HG02642 (cell line): Measurements from ENCODE around the gene SCN5A.
"Not testable (repeated sequence)": the region's sequence is repeated elsewhere in the genome, so short reads cannot be mapped to it uniquely, and the experiment has no call there.

Source experiments
- ATAC-seq: cut with Tn5 transposase; IDR thresholded peaks from one replicate; pipeline ENCODE4 v1.9.1; 2021; ENCODE audit warnings: mild to moderate bottlenecking; ENCODE audit not compliant: unreplicated experiment, poor library complexity

SCN5A gene

DNA sequence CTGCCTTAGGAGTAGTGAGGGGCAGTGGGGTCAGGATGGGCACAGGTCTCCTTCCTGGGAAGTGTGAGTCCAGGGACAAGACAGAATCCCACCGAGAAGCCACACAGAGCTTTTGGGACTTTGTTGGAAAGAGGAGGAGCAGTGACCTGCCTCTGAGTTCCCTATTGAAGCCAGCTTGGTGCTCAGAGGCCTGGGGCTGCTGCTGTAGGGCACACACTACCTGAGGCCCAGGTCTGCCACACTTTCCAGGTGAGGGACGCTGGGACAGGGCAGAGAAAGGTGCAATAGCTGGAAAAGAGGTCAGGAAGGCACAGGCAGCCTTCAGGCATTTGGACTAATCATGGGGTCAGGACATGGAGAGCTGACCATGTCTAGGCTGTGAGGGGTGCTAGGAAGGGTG is 67.7 kb downstream of the SCN5A start:
- no peak for ATAC-seq

DNA sequence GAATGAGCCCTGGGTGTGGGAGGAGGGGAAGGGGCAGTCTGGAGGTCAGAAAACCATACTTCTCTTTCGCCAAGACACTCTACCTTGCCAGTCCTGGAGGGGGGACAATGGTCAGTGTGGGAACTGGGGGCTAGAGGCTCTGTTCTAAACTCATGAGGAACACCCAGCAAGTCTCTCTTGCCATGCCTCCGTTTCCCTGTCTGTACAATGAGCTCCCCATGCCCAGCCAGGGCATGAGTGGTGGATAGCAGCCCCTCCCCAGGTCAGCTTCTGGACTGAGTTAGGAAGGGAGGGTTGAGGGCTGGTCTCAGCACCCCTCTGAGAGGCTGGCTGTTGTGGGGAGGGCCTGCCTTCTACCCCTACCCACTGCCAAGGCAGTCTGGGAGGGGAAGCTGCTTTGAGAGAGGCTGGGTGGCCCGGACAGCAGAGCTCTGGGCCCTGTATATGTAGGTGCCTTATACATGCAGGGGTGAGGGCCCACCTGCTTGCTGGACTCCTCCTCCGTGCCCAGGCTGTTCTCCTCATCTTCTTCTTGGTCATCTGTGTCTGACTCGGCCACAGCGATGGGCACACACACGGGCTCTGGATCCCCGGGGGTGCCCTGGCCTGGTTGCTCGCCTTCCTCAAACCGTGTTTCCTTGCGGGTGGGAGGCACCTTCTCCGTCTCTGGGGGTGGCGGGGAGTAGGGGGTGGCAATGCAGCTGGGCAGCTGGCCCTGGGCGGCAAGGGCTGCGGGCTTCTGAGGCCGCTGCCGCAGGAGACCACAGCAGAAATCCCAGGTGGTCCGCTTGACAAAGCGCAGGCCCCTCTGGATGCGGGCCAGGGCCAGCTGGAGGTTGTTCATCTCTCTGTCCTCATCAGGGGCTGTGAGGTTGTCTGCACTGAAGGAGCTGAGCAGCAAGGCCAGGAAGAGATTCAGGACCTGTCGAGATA is 68.8 kb downstream of the SCN5A start:
- ATAC-seq = no peak

DNA sequence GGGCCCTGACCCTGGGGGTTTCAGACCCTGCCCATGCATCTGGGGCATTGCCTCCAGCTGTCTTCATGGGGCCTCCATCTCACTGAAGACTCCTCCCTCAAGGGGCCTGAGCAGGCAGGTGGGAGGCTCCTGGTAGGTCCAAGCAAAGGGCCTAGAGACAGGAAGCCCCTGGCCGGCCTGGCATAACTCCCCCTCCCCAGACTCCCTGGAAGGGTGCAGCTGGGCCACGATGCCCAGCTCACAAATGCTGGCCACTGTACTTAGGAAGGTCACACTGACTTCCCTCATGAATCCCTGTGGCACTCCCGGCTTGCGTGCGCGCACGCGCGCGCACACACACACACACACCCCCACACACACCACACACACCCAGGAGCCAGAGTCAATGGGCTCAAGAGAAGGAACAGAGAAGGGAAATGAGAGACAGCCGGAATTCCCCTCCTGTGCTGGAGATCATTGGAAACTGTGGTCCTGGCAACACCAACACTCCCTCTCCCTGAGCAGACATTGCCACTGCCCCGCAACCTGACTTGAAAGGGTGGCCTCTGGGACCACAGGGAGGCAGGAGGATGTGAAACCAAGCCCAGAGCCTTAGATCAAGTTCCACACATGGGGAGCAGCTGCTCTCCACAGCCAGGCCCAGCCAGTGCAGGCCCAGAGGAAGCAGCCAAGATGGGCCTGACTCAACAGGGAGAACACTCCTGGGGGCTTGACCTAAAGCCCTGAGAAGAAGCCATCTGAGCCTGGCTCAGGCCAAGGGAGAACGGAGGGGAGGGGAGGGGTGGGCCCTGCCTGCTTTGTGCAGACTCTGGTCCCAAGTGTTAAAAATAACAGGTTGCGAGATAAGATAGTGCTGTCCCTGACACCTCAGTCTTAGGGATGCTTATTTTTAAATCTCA is 69.7 kb downstream of the SCN5A start:
- no peak for ATAC-seq

DNA sequence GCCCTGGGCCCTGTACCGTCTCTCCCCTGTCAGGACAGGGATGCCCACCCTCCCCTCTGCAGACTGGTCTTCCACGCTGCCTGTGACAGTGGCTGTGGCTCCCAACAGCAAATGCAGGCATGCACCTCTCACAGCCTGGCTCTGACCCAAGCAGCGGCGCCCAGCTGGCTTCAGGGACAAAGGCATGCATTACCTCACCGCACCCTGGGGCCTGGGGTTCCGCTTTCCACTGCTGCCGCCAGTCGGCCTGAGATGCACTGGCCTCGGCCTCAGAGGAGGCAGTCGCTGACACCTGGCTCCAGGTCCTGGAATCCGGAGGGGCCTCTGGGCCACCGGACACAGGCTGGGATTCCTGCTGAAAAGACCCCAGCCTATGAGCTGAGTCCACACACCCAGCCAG is 70.3 kb downstream of the SCN5A start:
- ATAC-seq = no peak

DNA sequence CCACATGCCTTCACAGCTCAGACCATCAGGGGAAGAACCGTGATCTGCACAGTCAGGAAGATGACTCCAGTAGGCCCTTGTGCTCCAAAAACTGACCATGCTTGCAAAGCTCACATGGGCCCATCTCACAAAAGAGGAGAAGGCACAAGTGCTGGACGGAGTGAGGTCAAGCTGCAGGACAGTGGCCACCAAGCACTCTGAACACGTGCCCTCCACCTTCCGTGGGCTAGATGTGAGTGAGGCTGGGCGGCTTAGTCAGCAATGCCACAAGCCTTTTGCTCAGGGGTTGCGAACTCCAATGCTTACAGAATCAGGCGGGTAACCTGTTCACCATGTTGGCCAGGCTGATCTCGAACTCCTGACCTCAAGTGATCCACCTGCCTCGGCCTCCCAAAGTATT is 70.9 kb downstream of the SCN5A start:
- no peak for ATAC-seq

DNA sequence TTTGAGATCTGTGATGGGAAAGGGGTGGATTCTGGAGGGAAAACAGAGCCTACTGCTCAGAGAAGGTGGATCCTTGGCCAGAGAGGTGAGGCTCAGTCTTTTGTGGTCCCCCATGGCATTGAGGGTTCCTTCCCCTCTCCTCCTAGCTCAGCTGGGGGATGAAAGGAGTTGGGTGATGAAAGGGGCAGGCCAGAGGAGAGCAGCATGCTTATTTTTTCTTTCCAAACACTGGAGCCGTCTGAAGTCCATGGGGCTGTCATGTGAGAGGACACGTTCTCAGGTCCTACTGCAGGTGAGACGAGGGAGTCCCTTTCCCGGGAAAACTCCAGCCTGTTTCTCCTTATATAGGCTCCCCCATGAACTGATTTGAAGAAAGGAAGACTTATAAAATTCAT is 71.4 kb downstream of the SCN5A start:
- ATAC-seq = no peak

DNA sequence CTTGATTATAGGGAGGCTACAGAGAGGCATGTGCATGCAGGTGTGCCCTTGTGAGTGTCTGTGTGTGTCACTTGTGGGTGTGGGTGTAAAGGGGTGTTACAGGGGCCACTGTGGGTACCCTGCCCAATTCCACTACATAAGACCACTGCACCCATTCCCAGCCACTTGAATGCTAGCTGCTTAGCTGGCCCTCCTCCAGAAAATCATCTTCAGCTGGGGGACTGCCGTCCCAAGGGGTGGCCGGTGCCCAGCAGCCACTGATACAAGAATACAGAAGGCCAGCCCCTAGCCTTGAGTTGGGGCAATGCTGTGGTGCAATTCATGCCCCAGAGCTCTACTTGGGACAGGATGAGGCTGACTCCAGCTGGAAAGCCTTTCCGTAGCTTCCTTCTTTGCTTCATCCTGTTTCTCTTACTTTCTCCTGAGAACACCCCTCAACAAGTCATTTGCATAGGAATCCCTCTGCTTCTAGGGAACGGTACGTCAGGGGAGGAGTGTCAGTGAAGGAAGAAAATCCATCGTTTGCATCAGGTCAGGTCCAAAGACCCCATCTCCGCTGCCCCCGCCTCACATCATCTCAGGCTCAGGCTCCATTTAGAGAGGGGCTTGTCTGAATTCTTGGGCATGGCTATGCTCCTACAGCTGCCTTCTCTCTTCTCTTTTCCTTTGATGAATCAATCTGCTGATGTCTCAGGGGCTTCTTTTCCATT is 72.0 kb downstream of the SCN5A start:
- ATAC-seq = no peak

DNA sequence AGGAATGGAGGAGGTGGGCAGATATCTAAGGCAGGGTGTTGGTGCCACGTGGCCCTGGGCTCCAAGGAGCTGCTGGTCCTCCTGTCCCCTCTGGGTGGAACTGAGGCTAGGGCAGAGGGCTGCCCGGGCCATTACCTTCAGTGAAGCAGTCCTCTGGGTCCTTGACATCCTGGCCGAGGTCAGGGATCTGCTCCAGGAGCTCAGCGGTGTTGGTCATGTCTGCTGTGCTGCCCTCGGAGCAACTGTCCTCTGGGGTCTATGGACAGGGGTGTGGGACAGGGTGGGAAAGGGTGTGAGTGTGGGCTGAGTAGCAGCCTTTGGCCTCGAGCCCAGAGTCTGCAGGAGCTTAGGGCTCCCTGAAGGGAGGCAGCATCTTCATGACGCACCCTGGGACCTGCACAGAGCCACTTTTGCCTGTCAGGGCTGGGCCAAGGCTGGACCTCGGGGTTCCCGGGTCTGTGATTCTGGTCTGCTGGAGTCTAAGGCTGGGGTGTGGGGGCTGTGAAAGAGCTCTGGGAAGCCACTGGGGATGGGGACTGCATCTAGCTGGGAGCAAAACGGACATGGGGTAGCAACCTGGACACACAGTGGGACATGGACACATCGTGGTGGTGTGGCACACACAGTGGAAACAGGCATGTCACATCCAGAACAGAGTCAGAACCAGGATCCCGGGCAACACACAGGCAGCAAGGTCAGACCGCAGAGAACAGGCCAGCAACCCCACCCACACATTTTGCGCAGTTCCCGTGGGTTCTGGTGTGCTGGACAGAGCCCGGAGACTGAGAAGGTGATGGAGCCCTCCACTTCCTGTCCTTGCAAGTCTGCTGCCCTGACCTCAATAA is 72.7 kb downstream of the SCN5A start:
- no peak for ATAC-seq

DNA sequence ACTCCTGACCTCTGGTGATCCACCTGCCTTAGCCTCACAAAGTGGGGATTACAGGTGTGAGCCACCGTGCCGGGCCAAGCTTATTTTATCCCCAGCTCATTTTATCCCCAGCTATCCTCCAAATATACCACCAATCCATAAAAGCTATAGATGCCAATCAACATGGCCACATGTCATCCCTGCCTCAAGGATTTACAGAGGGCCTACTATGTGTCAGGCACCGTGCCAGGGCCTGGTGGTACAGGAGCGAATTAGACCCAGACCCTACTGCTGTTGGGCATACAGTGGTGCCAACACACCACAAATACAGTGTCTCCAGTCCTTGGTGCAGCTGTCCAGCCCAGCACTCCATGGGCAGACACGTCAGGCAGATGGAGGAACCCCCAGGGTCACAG is 73.4 kb downstream of the SCN5A start:
- ATAC-seq = no peak

DNA sequence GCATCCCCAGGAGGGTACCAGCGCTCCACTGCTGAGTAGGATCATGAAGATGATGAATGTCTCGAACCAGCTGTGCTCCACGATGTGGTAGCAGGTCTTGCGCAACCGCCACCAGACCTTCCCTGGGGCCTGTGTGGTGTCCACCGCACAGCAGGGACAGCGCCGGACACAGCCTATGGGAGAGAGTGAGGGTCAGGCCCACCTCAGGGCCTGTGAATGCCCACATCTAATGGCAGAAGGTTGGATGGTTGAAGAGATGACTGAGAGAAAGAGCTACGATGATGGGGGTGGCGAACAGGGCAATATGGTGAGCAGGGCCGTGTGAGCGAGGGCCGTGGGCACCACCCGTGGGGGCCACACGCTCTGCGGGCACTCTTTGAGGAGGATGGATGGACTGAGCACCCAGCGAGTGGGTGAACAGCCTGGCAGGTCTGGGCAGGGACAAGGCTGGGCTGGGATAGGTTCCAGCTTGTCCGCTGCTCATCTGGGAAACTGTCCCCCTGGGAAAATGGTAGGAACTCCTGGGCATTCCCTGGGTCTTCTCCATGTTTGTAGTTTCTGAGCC is 74.1 kb downstream of the SCN5A start:
- ATAC-seq = no peak

DNA sequence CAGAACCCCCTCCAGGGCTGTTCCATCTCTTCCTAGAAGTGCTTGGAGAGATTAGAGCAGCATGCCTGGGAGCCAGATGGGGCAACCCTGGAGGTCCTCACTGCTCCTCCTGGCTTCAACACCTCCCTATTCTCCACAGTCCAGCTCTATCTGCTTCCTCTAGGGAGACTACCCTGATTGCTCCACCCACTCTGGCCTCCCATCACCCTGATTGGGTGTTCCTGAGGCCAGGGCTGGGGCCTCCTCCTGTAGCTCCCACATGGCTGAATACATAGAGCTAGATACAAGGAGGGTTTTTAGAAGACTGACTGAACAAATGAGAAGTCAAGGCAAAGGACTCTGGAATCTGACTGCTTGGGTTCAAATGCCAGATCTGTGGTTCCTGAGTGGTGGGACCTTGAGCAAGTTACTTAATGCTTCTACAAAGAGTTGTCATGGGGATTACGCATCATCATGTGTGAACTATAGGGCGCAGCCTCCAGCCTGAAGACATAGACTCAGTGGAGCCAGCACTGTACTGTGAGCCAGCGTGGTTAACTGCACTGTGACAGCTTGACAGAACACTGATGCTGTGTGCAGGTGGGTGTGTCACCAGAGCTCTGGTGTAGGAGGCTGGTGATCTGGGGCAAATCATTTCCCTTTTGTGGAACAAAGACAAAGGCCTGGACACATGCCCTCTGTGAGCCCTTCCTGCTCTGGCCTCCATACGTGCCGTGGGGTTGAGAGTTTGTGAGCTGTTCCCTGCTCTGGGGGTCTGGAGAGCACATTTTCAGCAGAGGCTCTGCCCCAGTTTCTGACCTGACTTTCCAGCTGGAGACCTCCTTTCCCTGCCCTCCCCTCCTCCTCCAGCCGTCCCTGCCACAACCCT is 74.8 kb downstream of the SCN5A start:
- no peak for ATAC-seq

DNA sequence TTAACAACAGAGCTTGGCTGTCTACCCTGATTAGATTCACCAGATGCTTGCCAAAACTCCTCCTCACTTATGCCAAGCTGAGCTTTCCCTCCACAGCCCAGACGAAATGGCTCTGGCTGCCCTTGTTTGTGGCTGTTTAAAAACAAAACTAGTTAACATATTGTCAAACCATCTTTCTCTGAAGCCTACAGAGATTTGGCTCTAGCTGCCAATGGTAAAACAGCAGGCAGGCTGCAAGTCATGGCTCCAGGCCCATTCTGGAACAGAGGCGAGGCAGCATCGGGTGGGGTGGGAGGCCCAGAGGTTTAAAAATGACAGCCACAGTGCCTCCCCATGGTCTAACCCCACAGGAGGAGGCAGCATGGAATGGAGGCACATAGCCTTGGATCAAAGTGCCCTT is 75.9 kb downstream of the SCN5A start:
- ATAC-seq = no peak

DNA sequence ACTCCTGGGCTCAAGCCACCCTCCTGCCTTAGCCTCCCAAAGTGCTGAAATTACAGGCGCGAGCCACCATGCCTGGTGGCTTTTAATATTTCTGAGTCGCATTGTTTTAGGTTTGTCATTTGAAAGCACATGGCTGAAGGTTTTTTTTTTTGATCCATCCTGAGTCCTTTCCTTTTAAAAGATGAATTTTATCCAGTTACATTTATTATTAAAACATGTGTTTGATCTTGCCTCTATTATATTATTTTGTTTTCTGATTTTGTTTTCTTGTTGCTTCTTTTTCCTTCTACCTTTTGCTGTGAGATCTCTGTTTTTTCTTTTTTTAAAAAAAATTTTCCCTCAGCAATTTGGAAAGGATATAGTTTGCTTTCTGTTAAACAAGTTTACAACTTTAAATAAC is 76.4 kb downstream of the SCN5A start:
- ATAC-seq = no peak

DNA sequence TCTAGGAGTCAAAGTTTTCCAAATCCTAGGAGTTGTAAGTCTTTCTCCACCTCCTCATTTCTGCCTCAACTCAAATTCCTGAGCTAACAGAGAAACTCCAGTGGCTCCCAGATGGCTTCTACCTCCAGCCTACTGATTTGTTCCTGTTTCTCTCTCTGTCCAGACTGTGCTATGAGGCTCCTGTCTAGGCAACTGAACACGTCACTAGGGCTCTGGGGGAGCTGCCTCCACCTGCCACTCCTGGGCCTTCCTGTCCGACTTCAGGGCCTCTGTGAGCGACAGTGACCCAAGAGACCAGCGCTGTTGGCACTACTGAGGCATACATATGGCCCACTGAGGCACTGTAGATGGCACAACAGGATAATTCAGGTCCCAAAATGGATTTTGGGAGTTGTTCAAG is 82.0 kb downstream of the SCN5A start:
- ATAC-seq = no peak

DNA sequence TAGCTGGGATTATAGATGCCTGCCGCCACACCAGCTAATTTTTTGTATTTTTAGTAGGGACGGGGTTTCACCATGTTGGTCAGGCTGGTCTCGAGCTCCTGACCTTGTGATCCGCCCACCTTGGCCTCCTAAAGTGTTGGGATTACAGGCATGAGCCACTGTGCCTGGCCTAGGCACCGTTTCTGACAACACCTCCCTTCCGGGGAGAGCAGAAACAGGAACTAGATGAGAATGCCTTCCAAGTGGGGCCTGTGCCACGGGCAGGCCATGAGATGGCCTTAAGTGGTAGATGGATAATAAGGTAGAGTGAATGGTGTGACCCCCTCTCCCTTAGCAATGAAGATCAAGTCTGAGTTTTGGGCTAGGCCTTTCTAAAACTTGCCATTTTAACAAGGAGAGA is 82.7 kb downstream of the SCN5A start:
- not testable (repeated sequence) for ATAC-seq

DNA sequence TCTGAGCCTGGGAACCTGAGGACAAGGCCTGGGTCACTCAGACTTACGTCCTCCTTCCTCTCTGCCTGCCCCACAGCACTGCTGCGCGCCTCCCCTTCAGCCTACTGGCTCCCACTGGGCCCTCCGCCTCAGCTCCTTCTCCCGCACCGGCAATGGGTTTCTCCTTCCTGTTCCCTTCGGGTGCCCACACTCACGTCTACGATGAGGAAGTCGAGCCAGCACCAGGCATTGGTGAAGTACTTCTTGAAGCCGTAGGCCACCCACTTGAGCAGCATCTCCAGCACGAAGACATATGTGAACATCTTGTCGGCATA is 83.3 kb downstream of the SCN5A start:
- no peak for ATAC-seq

DNA sequence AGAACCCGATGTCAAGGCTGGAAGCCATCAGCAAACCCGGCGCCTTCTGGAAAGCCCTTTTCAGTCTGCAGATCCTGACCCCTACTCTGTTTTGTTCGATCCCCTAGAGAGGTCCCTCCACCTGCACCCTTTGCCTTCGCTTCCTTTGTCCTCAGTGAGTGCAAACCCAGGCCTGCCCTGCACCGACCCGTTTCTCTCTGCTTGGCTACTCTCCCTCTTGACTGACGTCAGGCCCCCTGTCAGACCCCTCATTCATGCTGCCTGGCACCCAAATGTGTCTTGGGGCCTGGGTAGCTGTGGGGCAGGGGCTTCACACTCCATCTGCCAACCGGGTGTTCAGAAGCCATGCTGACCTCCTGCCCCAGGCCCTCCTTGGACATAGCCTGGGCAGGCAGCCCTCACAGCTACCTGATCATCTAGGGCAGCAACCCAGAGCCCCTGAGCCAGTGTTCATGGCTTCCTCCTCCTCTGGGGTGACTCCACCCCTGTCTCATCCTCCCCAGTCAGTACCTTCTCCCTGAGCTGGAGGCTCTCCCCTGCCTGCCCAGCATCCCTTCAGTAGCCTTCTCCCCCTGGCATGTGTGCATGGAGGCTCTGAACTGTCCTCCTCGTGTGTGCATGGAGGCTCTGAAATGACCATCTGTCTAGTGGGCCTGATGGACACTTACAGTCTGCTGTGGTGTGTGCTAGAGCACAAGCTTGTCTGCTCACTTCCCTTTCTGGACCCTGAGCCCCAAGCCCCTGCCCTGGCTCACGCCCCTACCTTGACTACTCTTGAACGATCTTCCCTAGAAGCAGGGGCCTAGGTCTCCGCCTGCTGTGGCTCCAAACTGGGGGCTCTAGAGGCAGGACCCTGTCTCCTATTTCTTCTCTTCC is 83.9 kb downstream of the SCN5A start:
- ATAC-seq = no peak
